ENCODE measurements around the gene EFCC1.

EFCC1 gene

DNA sequence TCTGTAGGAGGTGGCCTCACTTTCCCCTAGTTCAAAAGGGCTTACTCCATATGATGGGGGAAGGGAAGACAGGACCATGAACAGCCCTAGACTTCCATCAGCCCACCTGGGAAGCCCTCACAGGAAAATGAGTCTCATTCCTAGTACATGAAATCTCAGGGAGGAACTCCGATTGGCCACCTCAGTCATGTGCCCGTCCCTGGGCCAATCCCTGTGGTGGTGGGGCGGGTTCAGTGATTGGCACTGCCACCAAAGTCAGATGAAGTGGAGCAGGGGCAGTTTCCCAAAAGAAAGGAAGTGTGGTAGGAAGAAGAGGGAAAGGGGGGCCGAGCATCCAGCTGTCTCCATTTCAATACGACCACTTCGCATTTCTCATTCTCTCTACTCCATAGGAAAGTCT, 33.5 kb downstream of the EFCC1 start:
- Histone ChIP-seq H3K27me3 (replicated peaks; ENCODE audit: control insufficient read depth, insufficient read depth, low read length) (no peaks in the 10 kb centered on the region; the same call in 1 of the 2 replicates), H3K36me3 (ENCODE audit: control insufficient read depth, insufficient read depth, low read length) (no peaks in the 10 kb centered on the region), H3K4me3 (replicated peaks; ENCODE audit: low read depth, low read length) (no peak overlapping the region)
- DNase-seq (ENCODE audit: extremely low read depth, insufficient read length), result no peak
- TF ChIP-seq, protein P1, sequence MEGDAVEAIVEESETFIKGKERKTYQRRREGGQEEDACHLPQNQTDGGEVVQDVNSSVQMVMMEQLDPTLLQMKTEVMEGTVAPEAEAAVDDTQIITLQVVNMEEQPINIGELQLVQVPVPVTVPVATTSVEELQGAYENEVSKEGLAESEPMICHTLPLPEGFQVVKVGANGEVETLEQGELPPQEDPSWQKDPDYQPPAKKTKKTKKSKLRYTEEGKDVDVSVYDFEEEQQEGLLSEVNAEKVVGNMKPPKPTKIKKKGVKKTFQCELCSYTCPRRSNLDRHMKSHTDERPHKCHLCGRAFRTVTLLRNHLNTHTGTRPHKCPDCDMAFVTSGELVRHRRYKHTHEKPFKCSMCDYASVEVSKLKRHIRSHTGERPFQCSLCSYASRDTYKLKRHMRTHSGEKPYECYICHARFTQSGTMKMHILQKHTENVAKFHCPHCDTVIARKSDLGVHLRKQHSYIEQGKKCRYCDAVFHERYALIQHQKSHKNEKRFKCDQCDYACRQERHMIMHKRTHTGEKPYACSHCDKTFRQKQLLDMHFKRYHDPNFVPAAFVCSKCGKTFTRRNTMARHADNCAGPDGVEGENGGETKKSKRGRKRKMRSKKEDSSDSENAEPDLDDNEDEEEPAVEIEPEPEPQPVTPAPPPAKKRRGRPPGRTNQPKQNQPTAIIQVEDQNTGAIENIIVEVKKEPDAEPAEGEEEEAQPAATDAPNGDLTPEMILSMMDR (IDR thresholded peaks at IDR 0.05; ENCODE audit: insufficient read depth, low read length, poor library complexity, severe bottlenecking), result no peak

GRCh38 chr3:129035360-129036221, 34.5 kb downstream of the EFCC1 start:
- TF ChIP-seq, protein P1 (IDR thresholded peaks at IDR 0.05; ENCODE audit: insufficient read depth, low read length, poor library complexity, severe bottlenecking), result no peak
- no peak overlapping the region for H3K4me3 ChIP-seq (replicated peaks; ENCODE audit: low read depth, low read length)
- no peaks in the 10 kb centered on the region; the same call in 1 of the 2 replicates for H3K27me3 ChIP-seq (replicated peaks; ENCODE audit: control insufficient read depth, insufficient read depth, low read length)
- DNase-seq (ENCODE audit: extremely low read depth, insufficient read length), result no peak
- H3K36me3 ChIP-seq (ENCODE audit: control insufficient read depth, insufficient read depth, low read length), result no peaks in the 10 kb centered on the region

- TF ChIP-seq, protein P1 (IDR thresholded peaks at IDR 0.05; ENCODE audit: insufficient read depth, low read length, poor library complexity, severe bottlenecking), result no peak
- no peaks in the 10 kb centered on the region; the same call in 1 of the 2 replicates for H3K27me3 ChIP-seq (replicated peaks; ENCODE audit: control insufficient read depth, insufficient read depth, low read length)
- no peak for DNase-seq (ENCODE audit: extremely low read depth, insufficient read length)
- H3K4me3 ChIP-seq (replicated peaks; ENCODE audit: low read depth, low read length), result no peak overlapping the region
- no peaks in the 10 kb centered on the region for H3K36me3 ChIP-seq (ENCODE audit: control insufficient read depth, insufficient read depth, low read length)
Observed at GRCh38 chr3:129036222-129037092, 35.4 kb downstream of the EFCC1 start.

DNA sequence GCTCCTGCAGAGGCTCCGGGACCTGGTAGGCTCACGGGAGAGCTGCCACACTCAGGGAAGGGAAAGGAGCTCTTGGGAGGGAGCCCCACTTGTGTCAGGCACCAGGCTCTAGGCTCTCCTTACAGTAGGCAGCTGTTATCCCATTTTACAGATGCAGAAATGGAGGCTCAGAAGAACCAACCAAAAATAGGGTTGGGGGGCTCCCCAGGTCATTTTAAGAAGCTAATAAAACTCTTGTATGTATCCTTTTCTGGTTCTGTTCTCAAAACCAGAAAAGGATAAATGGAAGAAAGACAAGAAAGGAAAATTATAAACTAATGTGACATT, 36.0 kb downstream of the EFCC1 start:
- no peak for DNase-seq (ENCODE audit: extremely low read depth, insufficient read length)
- Histone ChIP-seq H3K36me3 (ENCODE audit: control insufficient read depth, insufficient read depth, low read length) (no peaks in the 10 kb centered on the region), H3K4me3 (replicated peaks; ENCODE audit: low read depth, low read length) (no peak overlapping the region)

GRCh38 chr3:129038121-129038855, 37.2 kb downstream of the EFCC1 start:
- Histone ChIP-seq H3K27me3 (replicated peaks; ENCODE audit: control insufficient read depth, insufficient read depth, low read length) (no peaks in the 10 kb centered on the region; the same call in 1 of the 2 replicates), H3K36me3 (ENCODE audit: control insufficient read depth, insufficient read depth, low read length) (no peaks in the 10 kb centered on the region), H3K4me3 (replicated peaks; ENCODE audit: low read depth, low read length) (no peak overlapping the region)
- no peak for DNase-seq (ENCODE audit: extremely low read depth, insufficient read length)
- TF ChIP-seq, protein P1 (IDR thresholded peaks at IDR 0.05; ENCODE audit: insufficient read depth, low read length, poor library complexity, severe bottlenecking), result no peak

More for the DNA sequence above, 36.0 kb downstream of the EFCC1 start:
- TF ChIP-seq, protein P1 (IDR thresholded peaks at IDR 0.05; ENCODE audit: insufficient read depth, low read length, poor library complexity, severe bottlenecking), result no peak
- H3K27me3 ChIP-seq (replicated peaks; ENCODE audit: control insufficient read depth, insufficient read depth, low read length), result no peaks in the 10 kb centered on the region; the same call in 1 of the 2 replicates

Data from GM06990 (cell line).